Mesothelial cell of epicardium (in vitro differentiated cells): Measurements from ENCODE around the gene LPCAT2. TPM values are rescaled to one million over a fixed set of nuclear protein-coding genes. Genes with fewer than 3 reads are reported as not detected.

Source experiments
- DNase-seq, 2 experiments: peaks; one replicate each; pipeline ENCODE4 v3.0.0; 2021; ENCODE audit warnings: low spot score in 2 of 2; ENCODE audit not compliant: unreplicated experiment in 2 of 2
- H3K27ac Mint-ChIP-seq: 2 replicates; pipeline ENCODE4 v1.8.0; 2021; ENCODE audit warnings: mixed read lengths
- H3K27me3 Mint-ChIP-seq: 2 replicates; pipeline ENCODE4 v1.8.0; 2021; ENCODE audit warnings: low read depth, mixed read lengths
- H3K36me3 Mint-ChIP-seq: 2 replicates; pipeline ENCODE4 v1.8.0; 2021; ENCODE audit warnings: mixed read lengths
- H3K4me1 Mint-ChIP-seq: 2 replicates; pipeline ENCODE4 v1.8.0; 2021; ENCODE audit warnings: mixed read lengths
- H3K4me3 Mint-ChIP-seq: 2 replicates; pipeline ENCODE4 v1.8.0; 2021; ENCODE audit warnings: mild to moderate bottlenecking, moderate library complexity, mixed read lengths
- H3K9me3 Mint-ChIP-seq: 2 replicates; pipeline ENCODE4 v1.8.0; 2021; ENCODE audit warnings: mixed read lengths
- CTCF ChIP-seq: fragments of 200-600 bp; sonication (generic); IDR thresholded peaks from one replicate; pipeline ENCODE4 v1.5.0; 2021; ENCODE audit warnings: antibody characterized with exemption; ENCODE audit not compliant: unreplicated experiment
- total RNA-seq: library from RNA; stranded (reverse); gene quantifications from 3 replicates; pipeline ENCODE4 v1.2.1, GENCODE V29; 2021

LPCAT2 gene
- total RNA-seq, 1 donor from 2014 or later = 25.1 TPM

- Mint-ChIP-seq H3K9me3 (no peaks in the 10 kb centered on the region), H3K36me3 (peaks cover 52% of the 10 kb centered on the region), H3K4me3 (no peak overlapping the region), H3K27ac (peak overlapping the region; percentile 80), H3K27me3 (no peaks in the 10 kb centered on the region), H3K4me1 (peaks cover 5% of the 10 kb centered on the region)
- no peak for TF ChIP-seq CTCF
- DNase-seq = no peak
Observed at GRCh38 chr16:55487048-55487803, 21.6 kb upstream of the LPCAT2 start.

- Mint-ChIP-seq H3K4me1 (peaks cover 5% of the 10 kb centered on the region), H3K4me3 (no peak overlapping the region), H3K9me3 (no peaks in the 10 kb centered on the region), H3K27me3 (no peaks in the 10 kb centered on the region), H3K36me3 (peaks cover 50% of the 10 kb centered on the region), H3K27ac (no peak overlapping the region)
- no peak for TF ChIP-seq CTCF
- DNase-seq = no peak
Observed at GRCh38 chr16:55488306-55488705, 20.6 kb upstream of the LPCAT2 start.

GRCh38 chr16:55489119-55489955 is 19.5 kb upstream of the LPCAT2 start:
- H3K27me3 Mint-ChIP-seq = no peaks in the 10 kb centered on the region
- no peak for DNase-seq

GRCh38 chr16:55489956-55490265 is 19.0 kb upstream of the LPCAT2 start:
- no peak for TF ChIP-seq CTCF
- DNase-seq = no peak
- H3K36me3 Mint-ChIP-seq = peaks cover 39% of the 10 kb centered on the region
- no peak overlapping the region for H3K4me3 Mint-ChIP-seq
- H3K9me3 Mint-ChIP-seq = no peaks in the 10 kb centered on the region
- H3K27me3 Mint-ChIP-seq = no peaks in the 10 kb centered on the region
- peaks cover 13% of the 10 kb centered on the region for H3K4me1 Mint-ChIP-seq
- peak overlapping the region; percentile 36 for H3K27ac Mint-ChIP-seq

More at GRCh38 chr16:55489119-55489955, 19.5 kb upstream of the LPCAT2 start:
- H3K4me3 Mint-ChIP-seq = no peak overlapping the region
- TF ChIP-seq CTCF = no peak
- H3K36me3 Mint-ChIP-seq = peaks cover 45% of the 10 kb centered on the region
- no peak overlapping the region for H3K27ac Mint-ChIP-seq
- no peaks in the 10 kb centered on the region for H3K9me3 Mint-ChIP-seq
- peaks cover 7% of the 10 kb centered on the region for H3K4me1 Mint-ChIP-seq

- DNase-seq = no peak
- no peak overlapping the region for H3K27ac Mint-ChIP-seq
- H3K27me3 Mint-ChIP-seq = no peaks in the 10 kb centered on the region
- peaks cover 17% of the 10 kb centered on the region for H3K4me1 Mint-ChIP-seq
- H3K9me3 Mint-ChIP-seq = no peaks in the 10 kb centered on the region
- TF ChIP-seq CTCF = no peak
- H3K36me3 Mint-ChIP-seq = peaks cover 37% of the 10 kb centered on the region
- no peak overlapping the region for H3K4me3 Mint-ChIP-seq
Observed at GRCh38 chr16:55490301-55490700, 18.6 kb upstream of the LPCAT2 start.
